HG03095 (cell line): Measurements from ENCODE around the gene TMEM191C.
"Not testable (repeated sequence)": the region's sequence is repeated elsewhere in the genome, so short reads cannot be mapped to it uniquely, and the experiment has no call there.

Source experiments
- ATAC-seq: cut with Tn5 transposase; IDR thresholded peaks from one replicate; pipeline ENCODE4 v1.9.1; 2021; ENCODE audit warnings: moderate library complexity; ENCODE audit not compliant: unreplicated experiment

TMEM191C gene

GRCh38 chr22:21446128-21446826, 20.9 kb upstream of the TMEM191C start:
- no peak for ATAC-seq

DNA sequence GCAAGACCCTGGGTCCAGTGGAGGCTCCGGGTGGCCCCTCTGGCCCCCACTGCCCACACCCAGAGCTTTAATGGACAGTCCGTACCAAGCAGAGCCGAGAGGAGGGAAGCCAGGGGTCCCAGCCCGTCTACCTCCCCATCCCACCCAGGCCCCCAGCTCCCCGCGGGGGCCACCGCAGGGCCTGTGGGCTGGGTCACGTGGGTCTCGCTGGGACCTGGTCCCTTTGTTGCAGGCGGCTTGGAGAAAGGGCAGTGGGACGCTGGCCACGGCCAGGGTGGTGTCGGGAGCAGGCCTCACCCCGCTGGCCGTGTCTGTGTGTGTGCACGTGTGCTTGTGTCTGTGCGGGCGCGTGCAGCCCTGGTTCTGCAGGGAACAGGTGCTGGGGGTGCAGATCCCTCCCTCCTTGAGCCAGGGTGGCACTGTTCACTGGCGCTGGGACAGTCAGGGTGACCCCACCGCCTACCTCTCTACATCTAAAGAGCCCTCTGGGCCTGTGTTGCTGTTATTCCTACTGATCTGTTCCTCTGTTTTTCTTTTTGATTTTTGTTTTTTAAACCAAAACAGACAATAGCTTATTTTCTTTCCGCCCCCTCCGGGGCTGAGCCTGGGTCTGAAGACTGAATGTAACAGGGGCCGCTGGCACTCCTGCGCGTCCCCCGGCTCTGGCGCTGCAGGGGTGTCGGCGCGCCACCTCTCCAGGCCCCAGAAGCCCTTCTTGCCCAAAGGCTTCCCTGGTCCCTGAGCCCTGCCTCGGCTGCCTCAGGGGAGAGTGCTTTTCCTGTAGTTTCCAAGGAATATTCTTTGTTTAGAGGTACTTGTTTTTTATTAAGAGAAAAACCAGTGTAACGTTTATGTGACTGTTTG, 20.1 kb upstream of the TMEM191C start:
- ATAC-seq = no peak

GRCh38 chr22:21447694-21448402, 19.3 kb upstream of the TMEM191C start:
- no peak for ATAC-seq

DNA sequence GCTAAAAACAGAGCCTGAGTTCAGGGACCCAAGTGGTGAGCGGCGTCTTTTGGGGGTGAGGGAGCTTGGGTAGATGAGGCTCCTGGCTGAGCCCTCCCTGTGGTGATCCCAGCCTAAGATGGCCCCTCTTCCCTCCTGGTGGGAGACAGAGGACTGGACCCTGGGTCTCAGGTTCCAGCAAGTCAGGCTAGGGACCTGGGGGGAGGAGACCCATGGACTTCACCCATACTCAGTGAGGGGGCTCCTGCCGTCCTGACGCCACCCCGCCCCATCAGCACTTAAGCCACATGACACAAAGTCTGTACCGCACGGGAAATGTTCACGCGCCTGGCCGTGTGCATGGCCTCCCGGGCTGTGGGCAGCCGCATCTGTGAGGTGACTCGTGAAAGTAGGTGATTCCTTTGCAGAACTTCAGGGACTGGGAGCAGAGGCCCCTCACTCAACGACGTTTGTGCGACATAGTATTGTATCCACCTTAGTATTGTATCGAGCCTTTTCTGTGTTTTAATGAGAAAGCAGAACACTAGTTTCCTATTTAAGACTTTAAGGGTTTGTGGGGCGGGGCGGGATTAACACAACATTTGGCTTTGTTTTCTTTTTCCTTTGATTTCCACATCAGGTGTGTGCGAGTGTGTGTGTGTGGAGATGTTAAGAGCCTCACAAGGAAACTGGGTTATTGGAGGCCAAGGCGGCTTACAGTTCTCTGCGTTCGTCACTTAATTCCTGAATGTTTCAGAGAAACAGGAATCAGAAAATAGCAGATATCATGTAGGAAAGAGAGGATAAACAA, 18.4 kb upstream of the TMEM191C start:
- ATAC-seq = no peak

GRCh38 chr22:21449531-21450319, 17.5 kb upstream of the TMEM191C start:
- no peak for ATAC-seq

DNA sequence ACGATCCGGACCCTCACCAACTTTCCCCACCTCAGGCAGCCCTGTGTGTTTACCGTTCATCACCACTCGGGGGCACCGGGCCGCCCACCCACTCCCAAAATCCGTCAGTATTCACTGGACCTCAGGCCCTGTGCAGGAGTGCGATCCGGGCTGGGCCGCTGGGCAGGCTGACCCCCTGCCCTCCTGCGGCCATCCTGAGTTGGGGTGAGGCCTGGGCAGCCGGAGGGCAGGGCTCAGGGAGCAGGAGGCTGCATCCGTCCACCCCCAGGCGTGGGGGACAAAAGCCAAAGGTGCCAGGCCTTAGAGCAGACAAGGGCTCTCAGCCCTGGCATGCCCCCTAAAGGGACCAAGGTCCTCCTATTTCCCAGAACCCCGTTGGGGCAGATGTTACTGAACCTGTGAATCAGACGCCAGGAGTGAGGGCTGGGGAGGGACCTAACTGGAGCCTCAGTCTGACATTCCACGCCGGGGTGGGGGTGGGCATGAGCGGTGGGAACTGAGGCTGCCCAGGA, 16.8 kb upstream of the TMEM191C start:
- no peak for ATAC-seq

DNA sequence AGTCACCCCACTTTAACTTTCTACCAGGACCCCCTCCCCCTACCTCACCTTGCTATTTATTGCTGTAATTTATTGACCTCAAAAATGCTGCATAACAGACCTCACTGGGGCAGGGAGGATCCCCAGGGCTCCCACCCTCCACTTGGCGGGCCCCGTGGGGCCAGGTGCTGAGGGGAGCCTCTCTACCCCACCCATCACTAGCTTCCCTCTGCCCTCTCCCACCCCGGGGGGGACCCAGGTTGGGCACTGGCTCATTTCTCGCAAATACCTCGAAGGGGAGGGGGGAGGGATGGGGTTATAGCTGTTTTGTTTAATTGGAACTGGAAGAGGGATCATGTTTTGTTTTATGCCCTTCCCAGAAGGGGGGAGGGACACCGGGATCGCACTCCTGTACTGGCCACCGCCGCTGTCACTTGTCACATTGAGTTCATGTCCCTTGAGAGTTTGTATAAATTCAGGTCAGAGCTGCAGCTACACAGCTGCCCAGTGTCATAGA, 16.3 kb upstream of the TMEM191C start:
- ATAC-seq = no peak

- no peak for ATAC-seq
Observed at GRCh38 chr22:21451545-21452520, 15.4 kb upstream of the TMEM191C start.

DNA sequence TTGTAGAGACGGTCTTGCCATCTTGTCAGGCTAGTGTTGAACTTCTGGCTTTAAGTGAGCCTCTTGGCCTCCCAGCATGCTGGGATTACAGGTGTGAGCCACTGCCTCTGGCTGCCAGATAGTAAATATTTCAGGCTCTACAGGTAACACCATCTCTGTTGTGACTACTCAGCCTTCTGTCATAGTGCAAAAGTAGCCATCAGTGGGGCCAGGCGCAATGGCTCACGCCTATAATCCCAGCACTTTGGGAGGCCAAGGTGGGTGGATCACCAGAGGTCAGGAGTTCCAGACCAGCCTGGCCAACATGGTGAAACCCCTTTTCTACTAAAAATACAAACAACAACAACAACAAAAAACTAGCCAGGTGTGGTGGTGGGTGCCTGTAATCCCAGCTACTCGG, 14.5 kb upstream of the TMEM191C start:
- not testable (repeated sequence) for ATAC-seq

DNA sequence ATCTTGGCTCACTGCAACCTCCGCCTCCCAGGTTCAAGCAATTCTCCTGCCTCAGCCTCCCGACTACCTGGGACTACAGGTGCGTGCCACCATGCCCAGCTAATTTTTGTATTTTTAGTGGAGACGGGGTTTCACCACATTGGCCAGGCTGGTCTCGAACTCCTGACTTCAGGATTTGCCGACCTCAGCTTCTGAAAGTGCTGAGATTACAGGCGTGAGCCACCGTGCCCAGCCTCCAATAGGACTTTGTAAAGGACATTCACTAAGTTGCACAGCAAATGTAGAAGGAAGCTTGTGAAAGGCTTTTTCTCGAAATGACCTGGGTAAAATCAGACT, 12.2 kb upstream of the TMEM191C start:
- ATAC-seq = not testable (repeated sequence)

DNA sequence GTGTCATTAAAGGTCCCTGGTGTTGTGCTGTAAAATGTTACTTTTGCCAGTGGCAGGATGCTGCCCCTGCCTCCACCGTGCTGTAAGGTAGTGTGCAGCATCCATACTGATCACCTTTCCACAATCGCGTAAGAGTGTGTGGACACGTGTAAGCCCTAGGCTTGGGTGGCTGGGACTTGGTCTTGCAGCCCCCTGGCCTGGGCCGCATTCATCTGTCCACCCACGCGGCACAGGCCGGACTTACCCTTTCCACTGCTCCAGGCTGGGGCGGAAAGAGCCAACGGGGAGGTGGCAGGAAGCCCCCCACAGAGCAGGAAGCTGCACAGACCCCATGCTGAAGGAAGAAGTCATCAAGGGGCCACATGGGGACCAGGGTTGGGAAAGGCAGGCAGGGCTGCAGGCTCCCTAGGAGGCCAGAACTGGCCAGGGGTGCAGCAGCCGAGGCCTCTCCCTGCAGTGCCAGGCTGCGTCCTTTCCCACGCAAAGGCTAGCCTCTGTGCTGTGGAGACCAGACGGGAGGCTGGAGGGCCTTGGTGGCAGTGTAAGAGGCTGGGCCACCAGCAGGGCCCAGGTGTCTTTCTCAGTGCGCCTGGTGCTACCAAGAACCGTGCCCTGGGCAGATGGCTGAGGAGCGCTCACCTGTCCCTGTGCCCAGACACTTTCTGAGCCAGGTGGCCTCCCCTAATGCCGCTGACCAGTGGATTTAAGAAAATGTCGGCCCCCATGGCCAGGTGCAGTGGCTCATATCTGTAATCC, 11.7 kb upstream of the TMEM191C start:
- no peak for ATAC-seq

- ATAC-seq = no peak
Observed at GRCh38 chr22:21457023-21457787, 10.0 kb upstream of the TMEM191C start.

DNA sequence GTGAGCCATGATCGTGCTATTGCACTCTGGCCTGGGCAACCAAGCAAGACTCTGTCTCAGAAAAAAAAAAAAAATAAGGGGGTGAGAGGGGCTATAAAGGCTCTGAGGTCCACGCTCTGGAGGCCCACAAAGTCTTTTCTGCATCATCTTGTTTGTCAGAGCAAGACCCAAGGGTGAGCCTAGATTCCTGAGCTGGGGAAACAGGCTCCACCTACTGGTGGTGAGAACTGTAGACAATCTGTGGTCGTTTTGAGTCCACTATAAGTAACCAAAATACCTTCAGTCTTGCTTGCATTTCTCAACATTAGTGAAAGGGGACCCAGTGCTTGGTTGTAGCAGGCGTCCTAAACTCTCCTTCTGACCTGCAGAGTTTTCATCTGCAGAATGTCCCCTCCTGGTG, 4.5 kb upstream of the TMEM191C start:
- not testable (repeated sequence) for ATAC-seq

DNA sequence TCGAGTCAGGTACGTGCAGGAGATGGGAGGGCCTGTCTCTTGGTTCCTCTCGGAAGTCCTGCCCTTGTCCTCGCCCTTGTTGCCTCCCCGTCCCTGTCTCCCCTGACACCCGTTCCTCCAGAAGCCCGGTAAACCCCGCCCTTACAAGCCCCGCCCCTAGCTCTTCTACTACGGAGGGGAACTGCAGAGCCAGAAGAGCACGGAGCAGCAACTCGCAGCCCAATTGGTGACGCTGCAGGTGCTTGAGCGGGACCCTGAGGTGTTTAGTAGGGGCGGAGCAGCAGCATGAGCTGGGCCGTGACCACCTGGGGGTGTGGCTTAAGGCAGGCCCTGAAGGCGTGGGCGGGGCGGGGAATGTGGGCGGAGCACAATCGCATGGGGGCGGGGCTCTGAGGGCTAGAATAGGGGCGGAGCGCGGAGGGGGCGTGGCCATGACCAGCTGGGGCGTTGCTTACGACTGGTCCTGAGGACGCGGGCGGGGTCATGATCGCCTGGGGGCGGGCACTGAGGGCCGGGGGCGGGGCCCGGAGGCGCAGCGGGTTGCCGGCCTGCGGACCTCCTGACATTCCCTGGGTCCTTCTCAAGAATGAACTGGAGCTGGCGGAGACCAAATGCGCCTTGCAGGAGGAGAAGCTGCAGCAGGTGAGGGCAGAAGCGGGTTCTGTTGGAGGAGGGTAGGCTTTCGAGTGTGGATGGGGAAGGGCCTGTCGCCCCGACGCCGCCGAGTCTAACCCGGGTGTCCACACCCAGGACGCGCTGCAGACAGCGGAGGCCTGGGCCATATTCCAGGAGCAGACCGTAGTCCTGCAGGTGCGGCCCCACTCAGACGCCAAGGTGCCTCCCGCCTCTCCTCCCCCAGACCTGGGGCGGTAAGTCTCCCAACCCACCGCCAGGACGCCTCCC, 1.3 kb downstream of the TMEM191C start:
- peak; percentile 86 for ATAC-seq

- ATAC-seq = not testable (repeated sequence)
Observed at GRCh38 chr22:21469097-21469994, 2.2 kb downstream of the TMEM191C start.
